PC-3 (cell line): ENCODE results near the gene PDHA2.

Experiments used
- EZH2 ChIP-seq: fragments of 300-600 bp; sonication (generic); IDR thresholded peaks from one replicate; pipeline ENCODE4 v1.6.1; 2017; ENCODE audit warnings: antibody characterized with exemption, mild to moderate bottlenecking, low read length; ENCODE audit not compliant: unreplicated experiment
- TF ChIP-seq, protein P1 (sequence below): fragments of 300-600 bp; sonication (generic); conservative IDR thresholded peaks from 2 replicates; pipeline ENCODE4 v1.5.1; 2017; ENCODE audit warnings: antibody characterized with exemption, low read depth, mild to moderate bottlenecking, low read length

DNA sequence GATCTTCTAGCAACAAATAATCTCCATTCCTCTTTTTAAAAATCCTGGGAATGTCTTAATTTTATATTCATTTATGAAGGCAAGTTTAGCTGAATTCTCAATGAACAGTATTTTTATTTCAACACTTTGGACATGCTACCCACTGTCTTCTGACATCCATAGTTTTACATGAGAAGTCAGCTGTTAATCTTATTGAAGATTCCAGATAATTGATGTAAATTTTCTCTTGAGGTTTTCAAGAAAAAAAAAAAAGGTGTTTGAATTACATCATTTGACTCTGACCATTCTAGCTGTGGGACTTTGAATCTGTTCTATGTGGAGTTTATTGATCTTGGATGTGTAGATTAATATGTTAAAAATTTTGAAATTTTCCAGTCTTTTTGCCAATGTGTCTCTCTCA, 28.0 kb downstream of the PDHA2 start:
- TF ChIP-seq, protein P1, sequence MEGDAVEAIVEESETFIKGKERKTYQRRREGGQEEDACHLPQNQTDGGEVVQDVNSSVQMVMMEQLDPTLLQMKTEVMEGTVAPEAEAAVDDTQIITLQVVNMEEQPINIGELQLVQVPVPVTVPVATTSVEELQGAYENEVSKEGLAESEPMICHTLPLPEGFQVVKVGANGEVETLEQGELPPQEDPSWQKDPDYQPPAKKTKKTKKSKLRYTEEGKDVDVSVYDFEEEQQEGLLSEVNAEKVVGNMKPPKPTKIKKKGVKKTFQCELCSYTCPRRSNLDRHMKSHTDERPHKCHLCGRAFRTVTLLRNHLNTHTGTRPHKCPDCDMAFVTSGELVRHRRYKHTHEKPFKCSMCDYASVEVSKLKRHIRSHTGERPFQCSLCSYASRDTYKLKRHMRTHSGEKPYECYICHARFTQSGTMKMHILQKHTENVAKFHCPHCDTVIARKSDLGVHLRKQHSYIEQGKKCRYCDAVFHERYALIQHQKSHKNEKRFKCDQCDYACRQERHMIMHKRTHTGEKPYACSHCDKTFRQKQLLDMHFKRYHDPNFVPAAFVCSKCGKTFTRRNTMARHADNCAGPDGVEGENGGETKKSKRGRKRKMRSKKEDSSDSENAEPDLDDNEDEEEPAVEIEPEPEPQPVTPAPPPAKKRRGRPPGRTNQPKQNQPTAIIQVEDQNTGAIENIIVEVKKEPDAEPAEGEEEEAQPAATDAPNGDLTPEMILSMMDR, result no peak
- TF ChIP-seq EZH2, result no peak
